Gastrocnemius medialis (tissue), 4 donors: ENCODE measurements around the gene SYT6.

Experiments used
- CTCF ChIP-seq, 5 experiments: fragments of 450-650 bp in 3 of 5; fragments of 200-600 bp in 2 of 5; sonication (generic) in 2 of 5; IDR thresholded peaks in 4 of 5; conservative IDR thresholded peaks in 1 of 5; 1 replicate in 4 of 5; 2 replicates in 1 of 5; pipeline ENCODE4 v1.5.1; 2016 to 2019; ENCODE audit warnings: antibody characterized with exemption in 5 of 5, mild to moderate bottlenecking in 3 of 5, moderate library complexity in 3 of 5
- POLR2A ChIP-seq, 2 donors: fragments of 450-650 bp; IDR thresholded peaks; one replicate each; pipeline ENCODE4 v1.6.1; 2017; ENCODE audit warnings: antibody characterized with exemption in 2 of 2, mild to moderate bottlenecking in 2 of 2, moderate library complexity in 2 of 2

- TF ChIP-seq CTCF (IDR thresholded peaks at IDR 0.05 in 4 of 5, conservative IDR thresholded peaks at IDR 0.05 in 1 of 5) (no peak), POLR2A (IDR thresholded peaks at IDR 0.05) (no peak)
These were observed 43.7 kb downstream of the SYT6 start for GRCh38 chr1:114109981-114110380.
